ENCODE results near the gene GALC. TPM values are rescaled to one million over a fixed set of nuclear protein-coding genes. Genes with fewer than 3 reads are reported as not detected.

The GALC gene
- total RNA-seq, 1 experiment from 2014 or later, result 15.7 TPM

Other genes with a start within 250 kb of the GALC start
- 0.05 TPM in 1 of 2 replicates, not detected in the other for gene GPR65, start 12.0 kb upstream of the GALC start, total RNA-seq (2014; rRNA removed; shearing (Covaris generic))

Measured in M059J (cell line).